NCI-H345 (cell line): ENCODE data around the gene MAP7D2.

Source experiments
- DNase-seq: peaks from one replicate; lab custom pipeline; 2025; lab: John Stamatoyannopoulos, UW

MAP7D2 gene

GRCh38 chrX:19968276-19968675 is 148.4 kb downstream of the MAP7D2 start:
- no peak for DNase-seq

GRCh38 chrX:19966056-19966455 is 150.7 kb downstream of the MAP7D2 start:
- no peak for DNase-seq

- DNase-seq: no peak
Observed at GRCh38 chrX:19964017-19964710, 152.5 kb downstream of the MAP7D2 start.

GRCh38 chrX:19960913-19961312 is 155.8 kb downstream of the MAP7D2 start:
- no peak for DNase-seq

GRCh38 chrX:19958552-19959486 is 157.9 kb downstream of the MAP7D2 start:
- DNase-seq: no peak

GRCh38 chrX:19956923-19957322 is 159.8 kb downstream of the MAP7D2 start:
- DNase-seq: no peak
